GM12878 (cell line): ENCODE data around the gene PEX1.
"Not testable (repeated sequence)": the region's sequence is repeated elsewhere in the genome, so short reads cannot be mapped to it uniquely, and the experiment has no call there.

Experiments used
- CEBPB ChIP-seq, 2 experiments: fragments of 150-350 bp in 1 of 2; IDR thresholded peaks; 2 replicates each; pipeline ENCODE4 v1.6.1; 2012 to 2014; ENCODE audit warnings: low read depth in 2 of 2, low read length in 2 of 2, borderline replicate concordance in 1 of 2, inconsistent platforms in 1 of 2
- CTCF ChIP-seq, 3 experiments: IDR thresholded peaks in 2 of 3; conservative IDR thresholded peaks in 1 of 3; 2 replicates each; pipeline ENCODE4 v1.5.1; 2011; ENCODE audit warnings: low read depth in 3 of 3, low read length in 3 of 3, mild to moderate bottlenecking in 3 of 3, control low read depth in 2 of 3, moderate library complexity in 2 of 3, inconsistent platforms in 1 of 3, mixed read lengths in 1 of 3; ENCODE audit not compliant: control insufficient read depth in 2 of 3, insufficient read depth in 1 of 3; ENCODE audit errors: extremely low read depth in 1 of 3
- HDAC2 ChIP-seq: fragments of 200-600 bp; sonication (generic); IDR thresholded peaks from 2 replicates; pipeline ENCODE4 v1.6.1; 2017
- JUND ChIP-seq: IDR thresholded peaks from 2 replicates; pipeline ENCODE4 v1.6.1; 2012; ENCODE audit warnings: low read depth, mild to moderate bottlenecking, low read length, improper control_type of control experiment, moderate library complexity
- NBN ChIP-seq: fragments of 450-650 bp; IDR thresholded peaks from 2 replicates; pipeline ENCODE4 v1.6.1; 2016
- NFYA ChIP-seq: IDR thresholded peaks from 2 replicates; pipeline ENCODE4 v1.6.1; 2011; ENCODE audit warnings: low read depth, mild to moderate bottlenecking, low read length, improper control_type of control experiment, borderline replicate concordance
- POLR2AphosphoS5 ChIP-seq: IDR thresholded peaks from 2 replicates; pipeline ENCODE4 v1.6.1; 2011; ENCODE audit warnings: mild to moderate bottlenecking, low read length, inconsistent platforms
- SMARCA5 ChIP-seq: fragments of 450-650 bp; IDR thresholded peaks from 2 replicates; pipeline ENCODE4 v1.6.1; 2017; ENCODE audit warnings: mild to moderate bottlenecking
- SP1 ChIP-seq: IDR thresholded peaks from one replicate; pipeline ENCODE4 v1.6.1; 2011; ENCODE audit warnings: low read depth, low read length
- ZNF274 ChIP-seq: IDR thresholded peaks from one replicate; pipeline ENCODE4 v1.8.0; 2011; ENCODE audit not compliant: insufficient read length, insufficient read depth

GRCh38 chr7:92545116-92545515 lies 16.8 kb upstream of the PEX1 start:
- TF ChIP-seq CTCF (IDR thresholded peaks at IDR 0.05 in 2 of 3, conservative IDR thresholded peaks at IDR 0.05 in 1 of 3; ENCODE audit: control insufficient read depth in 2 of 3, extremely low read depth in 1 of 3, insufficient read depth in 1 of 3, low read depth in 3 of 3, low read length in 3 of 3); SP1; NFYA; SMARCA5; CEBPB (IDR thresholded peaks at IDR 0.05; ENCODE audit: borderline replicate concordance in 1 of 2, low read depth in 2 of 2, low read length in 2 of 2); NBN; ZNF274; POLR2AphosphoS5; HDAC2; JUND: not testable (repeated sequence)
